ENCODE measurements around the gene ARHGAP18.

GRCh38 chr6:129740013-129740412, 30.0 kb upstream of the ARHGAP18 start:
- TF ChIP-seq YY1 (IDR thresholded peaks at IDR 0.05; ENCODE audit: insufficient read depth, insufficient read length) (no peak), SUZ12 (IDR thresholded peaks at IDR 0.05; ENCODE audit: extremely low read depth, insufficient read depth, insufficient read length) (no peak)
